ENCODE measurements around the gene TMEM132D. TPM values are rescaled to one million over a fixed set of nuclear protein-coding genes. Genes with fewer than 3 reads are reported as not detected.

The TMEM132D gene
- total and polyA plus RNA-seq, 2 of the 8 experiments (the other 6 are each of a cell fraction or from before 2014, with no cell fraction given) = 3.5 to 10.1 TPM

DNA sequence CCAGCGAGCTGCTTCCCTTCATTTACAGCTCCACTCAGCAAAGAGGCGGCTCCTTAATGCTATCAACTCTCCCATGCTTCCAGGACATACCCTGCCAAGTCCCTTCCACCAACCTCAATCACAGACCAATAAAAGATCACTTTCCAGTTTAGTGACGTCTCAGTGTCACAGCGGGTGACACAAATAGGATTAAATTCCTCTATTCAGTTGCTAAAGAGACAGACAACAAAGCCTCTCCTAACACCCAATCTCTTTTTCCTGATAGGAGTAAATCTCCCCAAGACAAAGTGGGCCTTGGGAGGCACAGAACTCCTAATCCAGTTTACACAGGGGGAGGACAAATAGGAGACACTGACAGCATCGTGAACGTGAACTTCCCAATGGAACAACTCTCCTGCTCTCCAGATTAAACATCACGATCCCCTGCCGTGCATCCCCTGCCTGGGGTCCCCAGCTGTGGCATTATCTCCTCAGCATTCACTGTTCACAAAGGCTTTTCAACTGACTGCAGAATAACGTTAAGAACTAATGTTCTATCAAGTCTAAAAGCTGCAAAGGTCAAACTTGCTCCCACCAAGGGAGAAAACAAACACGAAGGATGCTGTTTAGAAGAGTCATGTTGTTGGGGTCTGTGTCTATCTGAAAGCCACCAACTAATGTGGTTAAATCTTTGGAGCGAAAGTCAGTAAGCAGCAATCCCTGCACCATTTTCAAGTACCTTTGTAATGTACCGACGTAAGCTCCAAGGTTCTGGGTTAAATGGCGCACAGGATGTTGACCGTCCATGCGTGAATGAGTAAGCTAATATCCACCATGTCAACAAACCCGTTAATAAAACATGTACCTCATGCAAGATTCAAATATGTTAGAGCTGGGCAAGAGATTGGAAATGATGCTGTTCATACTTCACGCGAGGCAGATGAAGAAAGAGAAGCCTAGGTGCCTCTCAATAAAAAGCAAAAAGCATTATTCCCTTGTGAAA, 31.5 kb downstream of the TMEM132D start:
- Histone ChIP-seq H2BK20ac (ENCODE audit: low read length) (peak overlapping the region; percentile 8; the same call in 1 of the 2 replicates), H4K8ac (ENCODE audit: extremely low read depth, insufficient read depth, low read length) (no peak overlapping the region), H3K4me2 (ENCODE audit: insufficient read depth in 1 of 2, low read depth in 2 of 2, low read length in 2 of 2) (peak overlapping the region; percentile 61 to 72), H3K4me3 (ENCODE audit: extremely low read depth in 1 of 4, insufficient read depth in 2 of 4, low read depth in 3 of 4, low read length in 4 of 4) (peak overlapping the region in 3 of 4 experiments; percentile 1 to 34 (median 21); a peak in 4 of 8 replicates), H2BK120ac (replicated peaks; ENCODE audit: low read depth, low read length) (peak overlapping the region; percentile 65), H3K79me1 (ENCODE audit: low read depth, low read length) (peaks cover 6% of the 10 kb centered on the region; the same call in 1 of the 2 replicates), H3K4ac (replicated peaks; ENCODE audit: insufficient read length, low read depth, low read length) (no peak overlapping the region), H3K36me3 (ENCODE audit: control insufficient read depth in 2 of 4, insufficient read depth in 4 of 4, low read length in 3 of 4) (no peaks in the 10 kb centered on the region), H4K5ac (ENCODE audit: insufficient read length, low read depth, low read length) (no peak overlapping the region), H3K27me3 (replicated peaks in 1 of 4; ENCODE audit: control insufficient read depth in 3 of 4, extremely low read depth in 1 of 4, insufficient read depth in 3 of 4, low read length in 3 of 4) (no peaks in the 10 kb centered on the region; a peak in 2 of 7 replicates), H3K27ac (ENCODE audit: low read depth, low read length) (peak overlapping the region; percentile 59; the same call in 1 of the 2 replicates), H3K9me3 (ENCODE audit: insufficient read depth in 2 of 2, low read depth in 1 of 2, low read length in 1 of 2) (no peaks in the 10 kb centered on the region), H4K20me1 (replicated peaks in 1 of 2; ENCODE audit: control insufficient read depth in 1 of 2, insufficient read depth in 2 of 2, low read length in 2 of 2) (no peaks in the 10 kb centered on the region), H3K56ac (replicated peaks; ENCODE audit: insufficient read length, low read depth, low read length) (no peak overlapping the region), H3K23ac (ENCODE audit: insufficient read length) (no peak overlapping the region), H2BK5ac (ENCODE audit: low read depth, low read length) (peak overlapping the region; percentile 64), H3K23me2 (ENCODE audit: low read depth, low read length) (peaks cover 5% of the 10 kb centered on the region; the same call in 1 of the 2 replicates), H3K14ac (ENCODE audit: insufficient read length) (no peak overlapping the region), H3K9ac (replicated peaks in 1 of 4; ENCODE audit: extremely low read depth in 1 of 4, low read depth in 3 of 4, low read length in 3 of 4) (no peak overlapping the region), H3K18ac (ENCODE audit: extremely low read depth, low read length) (peak overlapping the region; percentile 26), H3K79me2 (ENCODE audit: control insufficient read depth in 1 of 2, insufficient read depth in 2 of 2, low read length in 2 of 2) (peaks cover 4 to 46% of the 10 kb centered on the region in 2 experiments), H2BK12ac (ENCODE audit: low read depth, low read length) (peak overlapping the region; percentile 29), H2BK15ac (ENCODE audit: low read length) (no peak overlapping the region), H3K4me1 (replicated peaks in 1 of 4; ENCODE audit: control insufficient read depth in 3 of 4, insufficient read depth in 4 of 4, low read length in 3 of 4) (peaks cover 20 to 50% (median 40%) of the 10 kb centered on the region in 4 experiments), H2AFZ (ENCODE audit: low read length) (no peak overlapping the region), H2AK5ac (ENCODE audit: low read depth, low read length) (no peak overlapping the region), H4K91ac (replicated peaks; ENCODE audit: insufficient read length, low read length) (peak overlapping the region; percentile 48)
- 7% methylated on average over 19 of the region's 19 CpGs; no CpG with 5 or more reads in 1 of the 2 experiments for WGBS, 2 experiments (ENCODE audit: extremely low coverage in 1 of 2, insufficient coverage in 1 of 2, insufficient read length in 1 of 2, insufficient replicate concordance in 2 of 2, low coverage in 1 of 2, low lambda C conversion rate in 2 of 2, missing lambda C conversion rate in 1 of 2)
- CTCF ChIA-PET (ENCODE audit: partially characterized antibody) = interaction anchor here (0.7 to 1.9 kb wide), 6 partner anchors 9 to 685 kb away, joined by 3 to 4 read pairs (median 3); no protein-coding TSS in a partner anchor
- FAIRE-seq (peak; percentile 99), DNase-seq (ENCODE audit: low read depth in 1 of 2, low spot score in 2 of 2) (peak; percentile 64 to 75)
- POLR2A ChIA-PET (ENCODE audit: partially characterized antibody) = interaction anchor here (1.3 to 2.1 kb wide), 4 partner anchors 8 to 30 kb away, joined by 3 to 11 read pairs (median 4); no protein-coding TSS in a partner anchor
- TF ChIP-seq HDAC2 (IDR thresholded peaks at IDR 0.05; ENCODE audit: borderline replicate concordance in 1 of 2, low read depth in 2 of 2, low read length in 2 of 2) = peak in 1 of 2 experiments; percentile 23; a peak in 2 of 4 replicates
- TF ChIP-seq EP300 (IDR thresholded peaks at IDR 0.05; ENCODE audit: borderline replicate concordance in 1 of 2, low read depth in 2 of 2, low read length in 2 of 2) = 0 out of 3 replicates have a peak, but pooled peaks of 1 of the 2 experiments have one; percentile 17
- TF ChIP-seq SIN3A (conservative IDR thresholded peaks at IDR 0.05 in 1 of 2, IDR thresholded peaks at IDR 0.05 in 1 of 2; ENCODE audit: low read depth in 1 of 2, low read length in 2 of 2) = 0 out of 4 replicates have a peak, but pooled peaks of 1 of the 2 experiments have one; percentile 11
- peak; percentile 61 for TF ChIP-seq CTBP2 (IDR thresholded peaks at IDR 0.05; ENCODE audit: borderline replicate concordance, insufficient read depth, insufficient read length, low read length)
- TF ChIP-seq YY1 (IDR thresholded peaks at IDR 0.05; ENCODE audit: low read depth, low read length) = 0 out of 2 replicates have a peak, but pooled peaks have one; percentile 4
- TF ChIP-seq CBX5 (IDR thresholded peaks at IDR 0.05; ENCODE audit: low read depth, low read length) = no peak
- TF ChIP-seq SP4 (IDR thresholded peaks at IDR 0.05; ENCODE audit: low read length) = peak; percentile 42; the same call in 1 of the 2 replicates
- TF ChIP-seq JUN (IDR thresholded peaks at IDR 0.05; ENCODE audit: low read depth, low read length) = no peak

Data from H1 (cell line).